DMS 273 (cell line): ENCODE measurements around the gene UGT1A9.

ENCODE experiments used
- DNase-seq: peaks from one replicate; lab custom pipeline; 2025; ENCODE audit not compliant: unreplicated experiment; lab: John Stamatoyannopoulos, UW

The UGT1A9 gene

GRCh38 chr2:233756429-233757081, 84.9 kb downstream of the UGT1A9 start:
- DNase-seq = no peak

- no peak for DNase-seq
These were observed 86.4 kb downstream of the UGT1A9 start for GRCh38 chr2:233758141-233758540.

- no peak for DNase-seq
These were observed 87.2 kb downstream of the UGT1A9 start for GRCh38 chr2:233758849-233759248.

GRCh38 chr2:233760043-233760442, 88.3 kb downstream of the UGT1A9 start, which contains the start of gene UGT1A1:
TSS of gene UGT1A1 (plus strand) at chr2:233760270. CDS start at chr2:233760288, 18 bp downstream.
- no peak for DNase-seq

- no peak for DNase-seq
These were observed 89.5 kb downstream of the UGT1A9 start for GRCh38 chr2:233761040-233761769.

GRCh38 chr2:233764264-233764663, 92.6 kb downstream of the UGT1A9 start:
- no peak for DNase-seq

- no peak for DNase-seq
These were observed 93.1 kb downstream of the UGT1A9 start for GRCh38 chr2:233764761-233765160.

GRCh38 chr2:233766416-233766815, 94.7 kb downstream of the UGT1A9 start:
- DNase-seq = no peak

- DNase-seq = no peak
These were observed 96.4 kb downstream of the UGT1A9 start for GRCh38 chr2:233768076-233768475.

GRCh38 chr2:233769260-233769659, 97.6 kb downstream of the UGT1A9 start:
- DNase-seq = no peak

GRCh38 chr2:233772153-233772552, 100.5 kb downstream of the UGT1A9 start:
- DNase-seq = no peak

- DNase-seq = no peak
These were observed 100.9 kb downstream of the UGT1A9 start for GRCh38 chr2:233772583-233772982.

- no peak for DNase-seq
These were observed 102.2 kb downstream of the UGT1A9 start for GRCh38 chr2:233773854-233774253.

- DNase-seq = no peak
These were observed 103.7 kb downstream of the UGT1A9 start for GRCh38 chr2:233775414-233775813.

GRCh38 chr2:233778030-233778429, 106.3 kb downstream of the UGT1A9 start, which contains the start of gene MROH2A:
TSS of gene MROH2A (plus strand) at chr2:233778330. CDS start at chr2:233779359, 1,029 bp downstream.
- no peak for DNase-seq

- no peak for DNase-seq
These were observed 108.0 kb downstream of the UGT1A9 start for GRCh38 chr2:233779722-233780121.

GRCh38 chr2:233780771-233781170, 109.1 kb downstream of the UGT1A9 start:
- DNase-seq = no peak

- DNase-seq = no peak
These were observed 117.9 kb downstream of the UGT1A9 start for GRCh38 chr2:233789554-233789953.

GRCh38 chr2:233791151-233791882, 119.6 kb downstream of the UGT1A9 start:
- no peak for DNase-seq

- DNase-seq = no peak
These were observed 120.2 kb downstream of the UGT1A9 start for GRCh38 chr2:233791883-233792329.

- no peak for DNase-seq
These were observed 121.0 kb downstream of the UGT1A9 start for GRCh38 chr2:233792720-233793119.
